Parathyroid adenoma (tissue), 2 donors: ENCODE measurements around the gene ACTN1.

Experiments used
- H2AFZ ChIP-seq: fragments of 300-600 bp; sonication (generic); one replicate; pipeline ENCODE4 v1.7.0; 2017; ENCODE audit warnings: antibody characterized with exemption, mild to moderate bottlenecking
- H3K27ac ChIP-seq: fragments of 300-600 bp; sonication (generic); one replicate; pipeline ENCODE4 v1.7.0; 2017
- H3K27me3 ChIP-seq: fragments of 300-600 bp; sonication (generic); one replicate; pipeline ENCODE4 v1.7.0; 2017; ENCODE audit warnings: low read length; ENCODE audit not compliant: control insufficient read depth, insufficient read depth
- H3K36me3 ChIP-seq: fragments of 300-600 bp; sonication (generic); one replicate; pipeline ENCODE4 v1.7.0; 2017; ENCODE audit warnings: low read length; ENCODE audit not compliant: control insufficient read depth, insufficient read depth
- H3K4me1 ChIP-seq: fragments of 300-600 bp; sonication (generic); one replicate; pipeline ENCODE4 v1.7.0; 2017; ENCODE audit warnings: control low read depth
- H3K4me2 ChIP-seq: fragments of 300-600 bp; sonication (generic); one replicate; pipeline ENCODE4 v1.7.0; 2017; ENCODE audit warnings: low read length
- H3K4me3 ChIP-seq: fragments of 300-600 bp; sonication (generic); one replicate; pipeline ENCODE4 v1.7.0; 2017; ENCODE audit warnings: low read depth, low read length
- H3K79me2 ChIP-seq: fragments of 300-600 bp; sonication (generic); one replicate; pipeline ENCODE4 v1.7.0; 2017; ENCODE audit warnings: control low read depth
- H3K9ac ChIP-seq: fragments of 300-600 bp; sonication (generic); one replicate; pipeline ENCODE4 v1.7.0; 2017; ENCODE audit warnings: mild to moderate bottlenecking
- H3K9me3 ChIP-seq: fragments of 300-600 bp; sonication (generic); one replicate; pipeline ENCODE4 v1.7.0; 2017; ENCODE audit warnings: low read length; ENCODE audit not compliant: control insufficient read depth
- CTCF ChIP-seq: fragments of 300-600 bp; sonication (generic); IDR thresholded peaks from one replicate; pipeline ENCODE4 v1.7.0; 2017; ENCODE audit warnings: antibody characterized with exemption, mild to moderate bottlenecking
- donor health status: primary hyperparathyroidism.

Gene ACTN1

GRCh38 chr14:68846466-68846865, 132.6 kb downstream of the ACTN1 start:
- Histone ChIP-seq H3K27me3 (no peaks in the 10 kb centered on the region), H3K4me2 (no peak overlapping the region), H3K27ac (no peak overlapping the region), H3K4me3 (no peak overlapping the region), H3K79me2 (no peaks in the 10 kb centered on the region), H3K9ac (no peak overlapping the region), H3K36me3 (no peaks in the 10 kb centered on the region), H3K9me3 (no peaks in the 10 kb centered on the region), H3K4me1 (no peaks in the 10 kb centered on the region), H2AFZ (no peak overlapping the region)
- no peak for TF ChIP-seq CTCF

- Histone ChIP-seq H3K9me3 (no peaks in the 10 kb centered on the region), H3K36me3 (no peaks in the 10 kb centered on the region), H3K4me3 (no peak overlapping the region), H3K9ac (no peak overlapping the region), H3K4me1 (no peaks in the 10 kb centered on the region), H3K4me2 (no peak overlapping the region), H2AFZ (peak overlapping the region; percentile 54), H3K27me3 (no peaks in the 10 kb centered on the region), H3K79me2 (no peaks in the 10 kb centered on the region), H3K27ac (no peak overlapping the region)
- TF ChIP-seq CTCF: no peak
Observed at GRCh38 chr14:68844210-68844545, 134.9 kb downstream of the ACTN1 start.

- Histone ChIP-seq H3K4me2 (peak overlapping the region; percentile 41), H3K4me1 (no peaks in the 10 kb centered on the region), H3K27me3 (no peaks in the 10 kb centered on the region), H2AFZ (peak overlapping the region; percentile 54), H3K4me3 (no peak overlapping the region), H3K27ac (no peak overlapping the region), H3K79me2 (no peaks in the 10 kb centered on the region), H3K9me3 (no peaks in the 10 kb centered on the region), H3K36me3 (no peaks in the 10 kb centered on the region), H3K9ac (no peak overlapping the region)
- peak; percentile 93 for TF ChIP-seq CTCF
Observed at GRCh38 chr14:68843471-68844209, 135.5 kb downstream of the ACTN1 start.

- Histone ChIP-seq H3K9me3 (no peaks in the 10 kb centered on the region), H2AFZ (no peak overlapping the region), H3K36me3 (no peaks in the 10 kb centered on the region), H3K4me3 (no peak overlapping the region), H3K9ac (no peak overlapping the region), H3K27me3 (no peaks in the 10 kb centered on the region), H3K4me2 (no peak overlapping the region), H3K79me2 (no peaks in the 10 kb centered on the region), H3K4me1 (no peaks in the 10 kb centered on the region), H3K27ac (no peak overlapping the region)
- TF ChIP-seq CTCF: no peak
Observed at GRCh38 chr14:68842298-68842697, 136.8 kb downstream of the ACTN1 start.
